Spinal cord (tissue), 10 donors: ENCODE data around the gene GPC6. TPM values are rescaled to one million over a fixed set of nuclear protein-coding genes. Genes with fewer than 3 reads are reported as not detected.
A peak's percentile ranks its signal among the peaks of the same experiment; 100 is the strongest.

Source experiments
- DNase-seq, 6 donors: peaks; one replicate each; pipeline versions ENCODE4 v3.0.0 to v3.0.0-alpha.2; 2013 to 2015; ENCODE audit warnings: low spot score in 6 of 6, low read depth in 4 of 6
- H3K27ac ChIP-seq: one replicate; pipeline ENCODE4 v1.5.1; 2013; ENCODE audit warnings: low read depth, low read length, control low read depth
- H3K27me3 ChIP-seq: one replicate; pipeline ENCODE4 v1.6.1; 2013; ENCODE audit warnings: low read length; ENCODE audit not compliant: control insufficient read depth, insufficient read depth
- H3K36me3 ChIP-seq: one replicate; pipeline ENCODE4 v1.6.1; 2013; ENCODE audit warnings: low read length; ENCODE audit not compliant: control insufficient read depth, insufficient read depth
- H3K4me1 ChIP-seq: one replicate; pipeline ENCODE4 v1.6.1; 2013; ENCODE audit warnings: low read length; ENCODE audit not compliant: control insufficient read depth, insufficient read depth
- H3K4me3 ChIP-seq: one replicate; pipeline ENCODE4 v1.5.1; 2013; ENCODE audit warnings: low read depth, low read length, control low read depth
- H3K9me3 ChIP-seq: one replicate; pipeline ENCODE4 v1.6.1; 2013; ENCODE audit warnings: low read length; ENCODE audit not compliant: control insufficient read depth, insufficient read depth
- WGBS: methylation state at CpG from one replicate; pipeline ENCODE4 v1.1.5; 2013; ENCODE audit warnings: missing lambda C conversion rate; ENCODE audit not compliant: insufficient coverage; 5-methylcytosine and 5-hydroxymethylcytosine counted together
- polyA plus RNA-seq, 2 donors: library from polyadenylated mRNA; unstranded; fragments of 120-200 nt; gene quantifications; one replicate each; pipeline ENCODE4 v1.2.1, GENCODE V29; 2013; ENCODE audit not compliant: insufficient read length in 2 of 2
- total RNA-seq, 2 donors: library from RNA; depleted of rRNA in 1 of 2; stranded (reverse); fragments of 120-200 nt in 1 of 2; fragments of >200 nt in 1 of 2; gene quantifications; one replicate each; pipeline versions ENCODE4 v1.2.3 to v1.2.4, GENCODE V29; 2013 to 2014
- donor health status: healthy.

Gene GPC6
- total and polyA plus RNA-seq, 4 donors = 19.8 to 109 (median 46.0) TPM

- DNase-seq = peak in 4 of 6 donors; percentile 48 to 84 (median 72)
- H3K9me3 ChIP-seq = no peaks in the 10 kb centered on the region
- H3K4me1 ChIP-seq = no peaks in the 10 kb centered on the region
- H3K36me3 ChIP-seq = peaks cover 2% of the 10 kb centered on the region
- WGBS = under 1% methylated on average over 55 of the region's 55 CpGs
- peak overlapping the region; percentile 92 for H3K4me3 ChIP-seq
- H3K27ac ChIP-seq = peak overlapping the region; percentile 96
- no peaks in the 10 kb centered on the region for H3K27me3 ChIP-seq
Observed at GRCh38 chr13:93227280-93227877, 772 bp downstream of the GPC6 start.

- Histone ChIP-seq H3K4me1 (no peaks in the 10 kb centered on the region), H3K27ac (peak overlapping the region; percentile 96), H3K4me3 (peak overlapping the region; percentile 92), H3K36me3 (peaks cover 2% of the 10 kb centered on the region), H3K9me3 (no peaks in the 10 kb centered on the region), H3K27me3 (no peaks in the 10 kb centered on the region)
- WGBS = under 1% methylated on average over 61 of the region's 62 CpGs
- peak; percentile 75 to 97 (median 86) for DNase-seq
Observed at GRCh38 chr13:93227878-93228642, 1.5 kb downstream of the GPC6 start.

GRCh38 chr13:93228643-93228937, 2.0 kb downstream of the GPC6 start:
- peak overlapping the region; percentile 92 for H3K4me3 ChIP-seq
- H3K36me3 ChIP-seq = peaks cover 2% of the 10 kb centered on the region
- peak overlapping the region; percentile 96 for H3K27ac ChIP-seq
- no peaks in the 10 kb centered on the region for H3K4me1 ChIP-seq
- WGBS = 0% methylated on average over 7 of the region's 9 CpGs
- H3K9me3 ChIP-seq = no peaks in the 10 kb centered on the region
- peak in 1 of 6 donors; percentile 61 for DNase-seq
- no peaks in the 10 kb centered on the region for H3K27me3 ChIP-seq

- no peaks in the 10 kb centered on the region for H3K27me3 ChIP-seq
- peaks cover 2% of the 10 kb centered on the region for H3K36me3 ChIP-seq
- H3K27ac ChIP-seq = peak overlapping the region; percentile 96
- peak overlapping the region; percentile 92 for H3K4me3 ChIP-seq
- no peaks in the 10 kb centered on the region for H3K4me1 ChIP-seq
- no peaks in the 10 kb centered on the region for H3K9me3 ChIP-seq
- no peak for DNase-seq
Observed at GRCh38 chr13:93230261-93230855, 3.8 kb downstream of the GPC6 start.

GRCh38 chr13:93231867-93232266, 5.3 kb downstream of the GPC6 start:
- H3K4me3 ChIP-seq = no peak overlapping the region
- no peaks in the 10 kb centered on the region for H3K9me3 ChIP-seq
- WGBS = no CpG with 5 or more reads among the region's 3 CpGs

GRCh38 chr13:93233997-93234416, 7.4 kb downstream of the GPC6 start:
- no peak for DNase-seq
- Histone ChIP-seq H3K4me3 (no peak overlapping the region), H3K27me3 (no peaks in the 10 kb centered on the region), H3K36me3 (no peaks in the 10 kb centered on the region), H3K9me3 (peaks cover 8% of the 10 kb centered on the region), H3K27ac (no peak overlapping the region), H3K4me1 (no peaks in the 10 kb centered on the region)
- WGBS = 33% methylated on average over 2 of the region's 3 CpGs

More at GRCh38 chr13:93231867-93232266, 5.3 kb downstream of the GPC6 start:
- DNase-seq = no peak
- no peaks in the 10 kb centered on the region for H3K27me3 ChIP-seq
- peaks cover 2% of the 10 kb centered on the region for H3K36me3 ChIP-seq
- no peak overlapping the region for H3K27ac ChIP-seq
- no peaks in the 10 kb centered on the region for H3K4me1 ChIP-seq

GRCh38 chr13:93234459-93234858, 7.9 kb downstream of the GPC6 start:
- no peak for DNase-seq
- Histone ChIP-seq H3K36me3 (no peaks in the 10 kb centered on the region), H3K9me3 (peaks cover 8% of the 10 kb centered on the region), H3K4me3 (no peak overlapping the region), H3K27me3 (no peaks in the 10 kb centered on the region), H3K4me1 (no peaks in the 10 kb centered on the region), H3K27ac (no peak overlapping the region)

- H3K4me1 ChIP-seq = no peaks in the 10 kb centered on the region
- H3K27me3 ChIP-seq = no peaks in the 10 kb centered on the region
- DNase-seq = no peak
- 80% methylated on average over 2 of the region's 2 CpGs for WGBS
- no peak overlapping the region for H3K27ac ChIP-seq
- H3K9me3 ChIP-seq = peaks cover 8% of the 10 kb centered on the region
- H3K36me3 ChIP-seq = no peaks in the 10 kb centered on the region
- no peak overlapping the region for H3K4me3 ChIP-seq
Observed at GRCh38 chr13:93235258-93236015, 8.8 kb downstream of the GPC6 start.

GRCh38 chr13:93238711-93239110, 12.1 kb downstream of the GPC6 start:
- Histone ChIP-seq H3K4me3 (no peak overlapping the region), H3K27ac (no peak overlapping the region), H3K4me1 (peaks cover 4% of the 10 kb centered on the region), H3K36me3 (no peaks in the 10 kb centered on the region), H3K9me3 (peaks cover 8% of the 10 kb centered on the region), H3K27me3 (peaks cover 2% of the 10 kb centered on the region)
- no peak for DNase-seq
- no CpG with 5 or more reads among the region's 1 CpG for WGBS
